HepG2 (cell line): ENCODE data around the gene EPB41L2. TPM values are rescaled to one million over a fixed set of nuclear protein-coding genes. Genes with fewer than 3 reads are reported as not detected.

ENCODE experiments used
- CC2D1A ChIP-seq: sonication (generic); formaldehyde crosslinking; IDR thresholded peaks from 2 replicates; pipeline ENCODE4 v1.8.1; 2023; ENCODE audit warnings: mild to moderate bottlenecking, missing genetic modification reagents
- DNMT1 ChIP-seq: sonication (generic); formaldehyde crosslinking; IDR thresholded peaks from 2 replicates; pipeline ENCODE4 v1.5.1; 2020; ENCODE audit warnings: mild to moderate bottlenecking, missing genetic modification reagents
- DNMT3B ChIP-seq: conservative IDR thresholded peaks from 2 replicates; pipeline ENCODE4 v1.6.1; 2016; ENCODE audit warnings: missing biosample characterization, control low read depth
- ESRRA ChIP-seq: sonication (generic); formaldehyde crosslinking; IDR thresholded peaks from 2 replicates; pipeline ENCODE4 v1.5.1; 2020; ENCODE audit warnings: mild to moderate bottlenecking, low read depth, missing genetic modification reagents
- FIP1L1 ChIP-seq: fragments of 200-400 bp; formaldehyde crosslinking; IDR thresholded peaks from 2 replicates; pipeline ENCODE4 v1.6.1; 2018; ENCODE audit warnings: low read depth, mild to moderate bottlenecking, low read length, moderate library complexity, borderline replicate concordance; ENCODE audit not compliant: insufficient read depth
- FOXA3 ChIP-seq: IDR thresholded peaks from 2 replicates; pipeline ENCODE4 v1.6.1; 2016; ENCODE audit warnings: missing genetic modification reagents, missing compliant biosample characterization
- FOXP1 ChIP-seq, 2 experiments: fragments of 450-650 bp in 1 of 2; IDR thresholded peaks; 2 replicates each; pipeline ENCODE4 v1.6.1; 2017 to 2018; ENCODE audit warnings: antibody characterized with exemption in 1 of 2
- JDP2 ChIP-seq: sonication (generic); formaldehyde crosslinking; IDR thresholded peaks from 2 replicates; pipeline ENCODE4 v1.8.1; 2022; ENCODE audit warnings: missing genetic modification reagents, borderline replicate concordance
- KDM2A ChIP-seq: sonication (generic); formaldehyde crosslinking; IDR thresholded peaks from 2 replicates; pipeline ENCODE4 v1.4.0; 2020; ENCODE audit warnings: low read depth, missing genetic modification reagents, borderline replicate concordance
- KDM5A ChIP-seq: fragments of 200-600 bp; sonication (generic); IDR thresholded peaks from 2 replicates; pipeline ENCODE4 v1.7.0; 2018; ENCODE audit warnings: antibody characterized with exemption, mild to moderate bottlenecking, low read length, borderline replicate concordance
- KLF15 ChIP-seq: sonication (generic); formaldehyde crosslinking; IDR thresholded peaks from 2 replicates; pipeline ENCODE4 v1.8.1; 2023; ENCODE audit warnings: borderline replicate concordance, mild to moderate bottlenecking, inconsistent platforms, missing genetic modification reagents, mixed read lengths
- MEIS2 ChIP-seq: sonication (generic); formaldehyde crosslinking; IDR thresholded peaks from 2 replicates; pipeline ENCODE4 v1.9.0; 2021; ENCODE audit warnings: mild to moderate bottlenecking, missing genetic modification reagents
- MTA1 ChIP-seq: sonication (generic); formaldehyde crosslinking; IDR thresholded peaks from 2 replicates; pipeline ENCODE4 v1.4.0; 2020; ENCODE audit warnings: missing genetic modification reagents, mild to moderate bottlenecking, borderline replicate concordance
- MTA3 ChIP-seq: sonication (generic); formaldehyde crosslinking; IDR thresholded peaks from 2 replicates; pipeline ENCODE4 v1.4.0; 2020; ENCODE audit warnings: missing genetic modification reagents
- MYNN ChIP-seq: sonication (generic); formaldehyde crosslinking; IDR thresholded peaks from 2 replicates; pipeline ENCODE4 v1.4.0; 2020; ENCODE audit warnings: mild to moderate bottlenecking, low read depth, missing genetic modification reagents
- NFE2 ChIP-seq: sonication (generic); formaldehyde crosslinking; IDR thresholded peaks from 2 replicates; pipeline ENCODE4 v1.4.0; 2020; ENCODE audit warnings: missing genetic modification reagents
- NR2F6 ChIP-seq, 2 experiments: IDR thresholded peaks; 2 replicates each; pipeline ENCODE4 v1.6.1; 2016; ENCODE audit warnings: antibody characterized with exemption in 1 of 2, mild to moderate bottlenecking in 1 of 2
- SATB2 ChIP-seq: sonication (generic); formaldehyde crosslinking; IDR thresholded peaks from 2 replicates; pipeline ENCODE4 v1.5.0; 2020; ENCODE audit warnings: missing genetic modification reagents
- SIN3B ChIP-seq: fragments of 150-350 bp; IDR thresholded peaks from 2 replicates; pipeline ENCODE4 v1.6.1; 2014; ENCODE audit warnings: low read length
- SMAD9 ChIP-seq: sonication (generic); formaldehyde crosslinking; IDR thresholded peaks from 2 replicates; pipeline ENCODE4 v1.5.1; 2020; ENCODE audit warnings: mild to moderate bottlenecking, missing genetic modification reagents
- XBP1 ChIP-seq: sonication (generic); formaldehyde crosslinking; IDR thresholded peaks from 2 replicates; pipeline ENCODE4 v1.5.0; 2020; ENCODE audit warnings: missing genetic modification reagents
- ZNF180 ChIP-seq: sonication (generic); formaldehyde crosslinking; IDR thresholded peaks from 2 replicates; pipeline ENCODE4 v1.4.0; 2020; ENCODE audit warnings: low read depth, missing genetic modification reagents, borderline replicate concordance
- ZNF260 ChIP-seq: sonication (generic); formaldehyde crosslinking; IDR thresholded peaks from 2 replicates; pipeline ENCODE4 v1.4.0; 2020; ENCODE audit warnings: missing genetic modification reagents, low read depth, mild to moderate bottlenecking, borderline replicate concordance
- ZNF850 ChIP-seq: sonication (generic); formaldehyde crosslinking; conservative IDR thresholded peaks from 2 replicates; pipeline ENCODE4 v1.9.0; 2021; ENCODE audit warnings: mild to moderate bottlenecking, missing genetic modification reagents
- polyA plus RNA-seq, 8 experiments: library from polyadenylated mRNA; depleted of rRNA in 3 of 8; stranded (reverse) in 7 of 8; unstranded in 1 of 8; fragments of >200 nt; fragmentation: Illumina TruSeq in 4 of 8; extraction: Trizol in 4 of 8; gene quantifications; 2 replicates each; pipeline versions ENCODE4 v1.2.1 to v1.2.3, GENCODE V29; 2011 to 2016; ENCODE audit warnings: low read depth in 4 of 8, missing spikeins in 1 of 8, mixed read lengths in 1 of 8; ENCODE audit not compliant: insufficient read depth in 1 of 8
- total RNA-seq, 5 experiments: library from RNA; depleted of rRNA; stranded (reverse); fragments of >200 nt; fragmentation: Illumina TruSeq; extraction: Trizol; gene quantifications; 2 replicates each; pipeline ENCODE4 v1.2.3, GENCODE V29; 2016; ENCODE audit warnings: low read depth in 1 of 5
- TF ChIP-seq, protein P1 (sequence below), 2 experiments: fragments of 450-650 bp in 1 of 2; sonication (generic) in 1 of 2; formaldehyde crosslinking; IDR thresholded peaks; 2 replicates each; pipeline versions ENCODE4 v1.5.0 to v1.8.0; 2020 to 2022; ENCODE audit warnings: mild to moderate bottlenecking in 1 of 2, missing genetic modification reagents in 1 of 2
- TF ChIP-seq, protein P2 (sequence below): sonication (generic); formaldehyde crosslinking; IDR thresholded peaks from 2 replicates; pipeline ENCODE4 v1.5.1; 2020; ENCODE audit warnings: missing genetic modification reagents, mild to moderate bottlenecking, borderline replicate concordance
- TF ChIP-seq, protein P3 (sequence below): sonication (generic); formaldehyde crosslinking; IDR thresholded peaks from 2 replicates; pipeline ENCODE4 v1.8.1; 2023; ENCODE audit warnings: mild to moderate bottlenecking, missing genetic modification reagents

EPB41L2 gene
- total and polyA plus RNA-seq, 2 of the 13 experiments (the other 11 are each of a cell fraction or from before 2014, with no cell fraction given) = 41.7 to 56.4 TPM

DNA sequence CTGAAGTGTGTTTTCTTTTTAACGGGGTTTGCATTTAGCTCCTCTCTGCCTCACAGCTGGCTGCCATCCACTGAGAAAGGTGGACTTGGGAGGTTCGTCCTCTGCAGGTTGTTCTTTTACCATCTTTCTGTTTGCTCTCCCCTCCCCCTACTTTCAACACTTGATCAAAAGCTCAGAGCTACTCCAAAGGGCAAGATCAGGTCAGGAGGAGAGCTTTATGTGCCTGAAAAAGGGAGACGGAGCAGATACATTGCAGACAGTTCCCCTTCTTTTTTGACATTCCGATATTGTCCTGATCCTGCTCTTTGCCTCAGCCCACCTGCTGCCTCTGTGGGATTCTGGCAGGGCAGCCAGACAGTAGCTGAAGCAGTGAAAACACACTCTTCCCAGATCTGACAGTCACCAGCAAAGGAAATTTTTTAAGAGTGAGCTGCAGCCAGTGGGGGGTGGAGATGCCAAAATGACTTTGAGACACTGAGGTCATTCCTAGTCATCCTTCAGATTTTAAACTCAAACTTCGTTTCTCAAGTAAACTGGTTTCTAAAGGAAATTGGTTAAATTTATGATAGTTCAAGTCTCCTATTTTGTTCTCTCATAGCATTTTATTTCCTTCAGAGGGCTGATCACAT is 209.4 kb downstream of the EPB41L2 start (continued):
- TF ChIP-seq, protein P1, sequence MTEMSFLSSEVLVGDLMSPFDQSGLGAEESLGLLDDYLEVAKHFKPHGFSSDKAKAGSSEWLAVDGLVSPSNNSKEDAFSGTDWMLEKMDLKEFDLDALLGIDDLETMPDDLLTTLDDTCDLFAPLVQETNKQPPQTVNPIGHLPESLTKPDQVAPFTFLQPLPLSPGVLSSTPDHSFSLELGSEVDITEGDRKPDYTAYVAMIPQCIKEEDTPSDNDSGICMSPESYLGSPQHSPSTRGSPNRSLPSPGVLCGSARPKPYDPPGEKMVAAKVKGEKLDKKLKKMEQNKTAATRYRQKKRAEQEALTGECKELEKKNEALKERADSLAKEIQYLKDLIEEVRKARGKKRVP (CRISPR knock-in tag; IDR thresholded peaks at IDR 0.05) = no peak
- TF ChIP-seq, protein P2, sequence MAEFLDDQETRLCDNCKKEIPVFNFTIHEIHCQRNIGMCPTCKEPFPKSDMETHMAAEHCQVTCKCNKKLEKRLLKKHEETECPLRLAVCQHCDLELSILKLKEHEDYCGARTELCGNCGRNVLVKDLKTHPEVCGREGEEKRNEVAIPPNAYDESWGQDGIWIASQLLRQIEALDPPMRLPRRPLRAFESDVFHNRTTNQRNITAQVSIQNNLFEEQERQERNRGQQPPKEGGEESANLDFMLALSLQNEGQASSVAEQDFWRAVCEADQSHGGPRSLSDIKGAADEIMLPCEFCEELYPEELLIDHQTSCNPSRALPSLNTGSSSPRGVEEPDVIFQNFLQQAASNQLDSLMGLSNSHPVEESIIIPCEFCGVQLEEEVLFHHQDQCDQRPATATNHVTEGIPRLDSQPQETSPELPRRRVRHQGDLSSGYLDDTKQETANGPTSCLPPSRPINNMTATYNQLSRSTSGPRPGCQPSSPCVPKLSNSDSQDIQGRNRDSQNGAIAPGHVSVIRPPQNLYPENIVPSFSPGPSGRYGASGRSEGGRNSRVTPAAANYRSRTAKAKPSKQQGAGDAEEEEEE (CRISPR knock-in tag) = no peak
- TF ChIP-seq FIP1L1 (no peak), FOXA3 (CRISPR knock-in tag) (peak; percentile 81), NR2F6 (IDR thresholded peaks at IDR 0.05) (peak; percentile 91), NR2F6 (CRISPR knock-in tag; IDR thresholded peaks at IDR 0.05) (peak; percentile 95), SIN3B (no peak), ZNF850 (CRISPR knock-in tag) (no peak), KDM5A (no peak), CC2D1A (no peak), ZNF180 (no peak), MTA1 (CRISPR knock-in tag) (no peak), MTA3 (CRISPR knock-in tag) (no peak), NFE2 (no peak), SATB2 (CRISPR knock-in tag) (no peak), FOXP1 (IDR thresholded peaks at IDR 0.05) (no peak), FOXP1 (CRISPR knock-in tag; IDR thresholded peaks at IDR 0.05) (peak; percentile 71; the same call in 1 of the 2 replicates), MYNN (no peak), KLF15 (CRISPR knock-in tag) (no peak; the same call in 1 of the 2 replicates), KDM2A (CRISPR knock-in tag) (0 out of 2 replicates have a peak, but pooled peaks have one; percentile 48), XBP1 (CRISPR knock-in tag) (no peak), DNMT1 (CRISPR knock-in tag) (no peak), DNMT3B (no peak), ZNF260 (no peak), JDP2 (no peak), MEIS2 (peak; percentile 49; the same call in 1 of the 2 replicates), SMAD9 (CRISPR knock-in tag) (no peak), ESRRA (CRISPR knock-in tag) (peak; percentile 89)
- TF ChIP-seq, protein P3, sequence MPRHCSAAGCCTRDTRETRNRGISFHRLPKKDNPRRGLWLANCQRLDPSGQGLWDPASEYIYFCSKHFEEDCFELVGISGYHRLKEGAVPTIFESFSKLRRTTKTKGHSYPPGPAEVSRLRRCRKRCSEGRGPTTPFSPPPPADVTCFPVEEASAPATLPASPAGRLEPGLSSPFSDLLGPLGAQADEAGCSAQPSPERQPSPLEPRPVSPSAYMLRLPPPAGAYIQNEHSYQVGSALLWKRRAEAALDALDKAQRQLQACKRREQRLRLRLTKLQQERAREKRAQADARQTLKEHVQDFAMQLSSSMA (CRISPR knock-in tag) = no peak
